HG02588 (cell line): ENCODE data around the gene FLNA.
A peak's percentile ranks its signal among the peaks of the same experiment; 100 is the strongest.

Experiments
- ATAC-seq: cut with Tn5 transposase; IDR thresholded peaks from one replicate; pipeline ENCODE4 v1.9.1; 2021; ENCODE audit warnings: mild to moderate bottlenecking, moderate library complexity; ENCODE audit not compliant: unreplicated experiment

FLNA gene

DNA sequence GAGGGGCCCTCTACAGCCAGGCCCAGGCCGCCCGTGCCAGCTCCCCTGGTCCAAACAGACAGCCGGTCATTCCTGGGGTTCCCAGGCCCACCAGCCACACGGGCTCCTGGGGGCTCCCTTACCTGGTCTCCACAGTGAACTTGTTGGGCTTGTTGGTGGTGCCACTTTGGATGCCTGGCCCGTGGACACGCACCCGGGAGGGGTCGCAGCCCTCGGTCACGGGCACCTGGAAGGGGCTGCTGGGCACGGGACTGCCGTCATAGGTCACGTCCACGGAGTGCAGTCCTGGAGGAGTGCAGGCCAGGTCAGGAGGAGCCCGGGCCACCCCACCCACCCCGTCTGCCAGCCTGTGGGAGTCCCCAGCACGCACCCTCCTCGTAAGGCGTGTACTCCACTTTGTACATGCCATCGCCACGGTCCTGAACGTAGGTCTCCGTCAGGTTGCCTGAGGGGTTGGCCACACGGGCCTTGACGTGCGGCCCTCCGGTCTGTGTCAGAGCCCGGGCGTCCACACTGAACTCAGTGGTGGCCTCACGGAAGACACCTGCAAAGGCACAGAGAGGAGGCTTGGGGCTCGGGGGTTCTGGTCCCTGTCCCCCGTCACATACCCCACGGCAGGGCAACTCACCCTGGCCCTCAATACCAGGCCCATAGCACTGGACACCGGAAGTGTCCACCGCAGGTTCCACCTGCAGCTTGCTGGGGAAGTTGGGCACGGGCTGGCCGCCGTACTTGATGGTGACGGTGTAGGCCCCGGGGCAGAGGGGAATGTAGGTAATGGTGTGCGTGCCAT, 14.9 kb downstream of the FLNA start:
- ATAC-seq, result no peak

DNA sequence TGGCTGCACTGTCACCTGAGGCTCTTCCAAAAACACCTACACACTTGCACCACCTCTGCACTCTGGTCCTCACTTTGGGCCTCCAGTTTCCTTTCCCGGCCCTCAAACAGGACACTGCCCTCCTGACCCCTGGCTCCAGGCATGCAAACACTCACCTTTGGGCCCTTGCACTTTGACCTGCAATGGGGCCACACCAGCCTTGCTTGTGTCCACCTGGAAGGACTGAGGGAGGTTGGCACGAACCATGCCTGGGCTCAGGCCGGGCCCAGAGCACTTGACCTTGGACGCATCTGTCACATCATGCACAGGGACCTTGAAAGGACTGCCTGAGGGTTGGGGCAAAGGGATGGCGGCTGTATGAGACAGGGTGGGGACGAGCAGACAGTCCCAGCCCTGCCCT, 15.6 kb downstream of the FLNA start:
- no peak for ATAC-seq

DNA sequence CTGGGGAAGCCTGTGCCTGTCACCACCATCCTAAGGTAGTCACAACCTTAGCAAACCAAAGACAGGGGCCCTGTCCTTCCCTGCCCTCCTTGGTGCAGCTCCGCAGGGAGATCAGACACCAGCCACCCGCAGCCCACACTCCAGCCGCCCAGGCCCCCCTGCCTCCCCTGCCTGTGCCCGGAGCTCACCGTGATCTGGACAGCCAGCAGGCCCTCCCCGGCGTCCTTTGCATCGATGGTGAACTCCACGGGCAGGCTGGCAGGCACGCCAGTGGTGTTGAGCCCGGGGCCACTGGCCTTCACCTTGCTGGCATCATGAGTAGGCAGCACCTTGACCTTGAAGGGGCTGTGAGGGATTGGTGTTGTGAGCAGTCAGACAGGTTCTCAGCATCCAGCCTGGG, 16.4 kb downstream of the FLNA start:
- no peak for ATAC-seq

DNA sequence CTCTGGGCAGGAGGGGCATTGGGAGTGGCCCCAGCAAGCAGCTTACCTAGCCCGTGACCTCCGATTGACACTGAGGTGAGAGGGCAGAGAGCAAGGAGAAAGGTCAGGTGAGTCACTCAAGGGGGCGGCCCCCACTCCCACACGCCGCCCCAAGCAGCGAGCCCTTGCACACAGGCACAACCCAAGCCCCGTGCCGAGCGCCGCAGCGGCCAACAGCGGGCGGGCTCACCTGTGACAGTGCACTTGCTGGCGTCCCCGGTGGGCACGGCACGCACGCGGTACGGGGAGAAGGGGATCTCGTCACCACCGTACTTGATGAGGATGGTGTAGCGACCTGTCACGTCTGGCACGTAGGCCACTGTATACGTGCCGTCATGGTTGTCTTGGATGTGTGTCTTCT, 17.2 kb downstream of the FLNA start:
- ATAC-seq, result no peak

DNA sequence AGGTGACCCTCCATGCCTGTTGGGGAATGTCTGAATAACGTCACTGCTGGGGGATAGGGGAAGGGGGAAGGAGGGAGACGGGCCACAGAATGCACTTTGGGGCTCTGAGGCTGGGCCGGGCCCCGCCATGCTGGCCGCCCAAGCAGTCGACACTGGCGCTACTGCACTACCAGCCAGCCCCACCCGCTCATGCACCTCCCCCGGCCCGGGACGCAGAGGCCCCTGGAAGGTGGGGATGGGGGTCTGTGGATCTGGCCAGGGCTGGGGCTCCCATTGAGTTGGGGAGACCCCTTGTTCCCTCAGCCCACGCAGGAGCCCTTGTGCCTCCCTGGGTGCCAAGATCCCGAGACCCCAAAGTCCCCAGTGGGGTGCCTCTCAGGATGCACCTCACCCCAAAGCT, 17.8 kb downstream of the FLNA start:
- no peak for ATAC-seq

DNA sequence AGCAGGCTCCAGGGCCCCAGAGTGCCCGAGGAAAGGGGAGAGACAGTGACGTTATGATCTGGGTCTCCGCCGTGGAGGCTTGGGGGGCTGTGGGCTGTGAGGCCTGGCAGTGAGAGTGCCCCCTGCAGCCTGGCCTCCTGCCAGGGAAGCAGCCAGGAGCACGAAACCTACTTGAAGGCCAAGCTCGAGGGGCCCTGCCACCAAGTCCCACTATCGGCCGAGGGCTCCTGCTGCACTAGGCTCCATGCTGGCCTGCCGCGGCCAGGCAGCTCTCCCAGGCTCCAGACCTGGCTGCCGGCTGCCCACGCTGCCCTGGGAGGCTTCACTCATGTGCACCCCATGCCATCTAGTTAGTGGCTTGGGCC, 18.7 kb downstream of the FLNA start:
- ATAC-seq, result no peak

DNA sequence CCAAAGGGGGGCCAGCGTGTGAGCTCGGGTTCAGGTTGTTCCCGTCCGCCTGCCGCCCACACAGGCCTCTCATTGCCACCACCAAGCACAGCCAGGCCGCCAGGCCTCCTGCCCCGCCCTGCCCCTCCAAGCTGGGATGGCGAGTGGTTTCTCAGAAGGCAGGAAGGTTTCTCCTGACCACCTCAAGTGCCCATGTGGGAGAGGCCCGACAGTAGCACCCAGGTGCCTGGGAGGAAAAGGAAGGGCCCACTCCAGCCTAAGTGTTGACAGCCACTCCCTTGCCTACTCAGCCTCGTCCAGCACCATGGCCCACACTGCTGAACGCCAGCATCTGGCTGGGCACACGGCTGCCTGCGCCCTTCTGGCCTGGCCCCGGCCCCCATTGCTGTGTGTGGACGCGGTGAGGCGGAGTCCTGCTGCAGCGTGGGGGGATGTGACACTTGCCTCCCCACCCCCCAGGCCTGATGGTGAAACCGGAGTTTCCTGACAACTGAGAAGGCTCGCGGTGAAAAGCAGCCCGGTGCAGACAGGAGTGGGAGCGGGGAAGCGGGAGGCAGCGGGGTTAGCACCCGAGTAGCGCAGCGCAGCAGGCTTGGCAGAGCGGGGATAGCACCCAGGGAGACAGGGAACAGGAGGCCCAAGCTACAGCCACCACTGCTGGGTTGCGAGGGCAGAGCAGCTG, 19.2 kb downstream of the FLNA start:
- ATAC-seq, result no peak

DNA sequence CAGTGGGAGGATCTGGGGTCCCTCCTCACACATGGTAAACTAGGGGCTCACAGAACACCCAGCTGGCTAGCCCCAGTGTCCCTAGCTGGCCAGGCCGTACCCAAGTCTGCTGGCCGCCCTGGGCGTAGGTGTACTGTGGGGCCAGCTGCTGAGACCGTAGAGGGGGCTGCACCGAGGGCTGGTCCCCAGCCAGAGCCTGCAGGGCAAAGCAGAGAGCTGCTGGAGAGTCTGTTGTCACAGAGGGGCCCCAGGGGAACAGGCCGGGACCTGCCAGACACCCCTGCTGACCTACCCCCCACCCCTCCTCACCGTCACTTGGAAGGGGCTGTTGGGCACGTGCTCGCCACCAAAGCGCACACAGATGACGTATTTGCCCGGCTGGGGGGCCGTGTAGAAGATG, 19.9 kb downstream of the FLNA start:
- ATAC-seq, result no peak

DNA sequence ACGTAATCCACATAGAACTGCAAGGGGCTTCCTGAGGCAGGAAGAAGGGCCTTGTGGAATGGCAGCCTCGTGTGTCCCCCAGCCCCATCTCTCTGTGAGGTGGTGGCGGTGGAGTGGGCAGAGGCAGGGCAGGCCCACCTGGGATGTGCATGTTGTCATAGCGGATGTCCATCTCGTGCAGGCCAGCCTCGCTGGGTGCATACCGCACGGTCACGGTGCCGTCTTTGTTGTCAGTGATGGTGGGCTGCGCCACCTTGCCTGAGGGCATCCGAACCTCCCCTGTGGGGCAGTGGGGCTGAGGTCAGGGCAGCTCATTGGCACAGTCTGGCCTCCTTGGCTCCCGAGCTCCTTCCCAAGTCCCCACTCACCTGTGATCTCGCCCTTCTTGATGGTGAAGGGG, 20.4 kb downstream of the FLNA start:
- no peak for ATAC-seq

DNA sequence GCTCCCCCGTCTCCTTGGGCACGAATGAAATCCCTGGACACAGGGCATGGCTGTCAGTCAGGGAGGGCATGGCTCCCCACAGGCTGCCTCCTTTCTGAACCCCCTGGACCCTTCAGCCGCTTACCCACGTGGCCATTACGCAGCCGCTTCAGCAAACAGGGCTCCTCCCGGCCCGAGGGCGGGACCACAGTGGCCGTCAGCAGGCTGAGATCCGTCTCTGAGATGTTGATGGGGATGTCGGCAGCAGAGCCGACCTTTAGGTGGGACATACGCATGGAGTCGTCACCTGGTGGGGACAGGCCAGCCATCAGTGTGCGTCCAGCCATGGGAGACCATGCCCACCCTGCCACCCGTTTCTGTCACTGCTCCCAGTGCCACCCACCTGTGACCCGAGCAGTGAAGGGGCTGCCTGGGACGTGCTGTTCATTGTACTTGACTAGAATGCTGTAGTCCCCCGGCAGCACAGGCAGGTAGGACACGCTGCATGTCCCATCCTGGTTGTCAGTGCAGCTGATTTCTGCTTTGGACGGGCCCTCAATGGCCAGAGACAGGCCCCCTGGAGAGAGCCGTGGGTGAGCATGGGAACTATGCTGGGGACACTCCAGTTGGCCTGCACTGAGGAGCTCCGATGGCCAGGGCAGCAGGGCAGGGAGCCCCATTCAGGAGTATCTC, 21.1 kb downstream of the FLNA start:
- no peak for ATAC-seq

DNA sequence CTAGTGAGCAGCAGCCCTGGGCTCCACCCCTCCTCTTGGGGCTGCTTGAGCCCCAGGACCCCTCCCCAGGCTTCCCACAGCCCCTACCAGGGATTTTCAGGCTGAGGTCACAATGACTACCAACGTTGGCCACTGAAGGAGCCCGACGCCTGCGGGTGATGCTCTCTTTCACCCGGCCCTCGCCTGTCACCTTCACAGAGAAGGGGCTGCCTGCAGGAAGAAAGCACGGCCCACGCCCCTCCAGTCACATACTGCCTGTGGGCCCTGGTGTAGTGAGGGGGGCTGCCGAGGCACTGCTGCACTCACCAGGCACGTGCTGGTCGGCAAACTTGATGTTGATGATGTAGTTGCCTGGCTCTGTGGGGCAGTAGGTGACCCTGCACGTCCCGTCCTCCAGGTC, 22.0 kb downstream of the FLNA start:
- no peak for ATAC-seq

DNA sequence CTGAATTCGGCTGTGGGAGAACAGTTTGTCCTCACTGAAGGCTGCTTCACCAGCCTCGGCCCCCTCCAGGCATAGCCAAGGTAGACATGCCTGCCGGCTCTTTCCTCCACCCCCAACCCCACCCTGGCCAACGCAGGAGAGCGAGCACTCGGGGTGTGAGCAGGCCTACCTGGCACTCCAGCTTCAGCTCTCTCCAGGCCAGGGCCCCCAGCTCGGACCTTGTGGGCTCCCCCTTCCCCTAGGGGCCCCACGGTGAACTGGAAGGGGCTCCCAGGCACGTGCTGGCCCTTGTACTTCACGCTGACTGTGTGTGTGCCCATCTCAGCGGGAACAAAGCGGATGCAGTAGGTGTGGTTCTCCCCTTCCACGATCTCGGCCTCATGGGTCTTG, 22.4 kb downstream of the FLNA start:
- no peak for ATAC-seq

DNA sequence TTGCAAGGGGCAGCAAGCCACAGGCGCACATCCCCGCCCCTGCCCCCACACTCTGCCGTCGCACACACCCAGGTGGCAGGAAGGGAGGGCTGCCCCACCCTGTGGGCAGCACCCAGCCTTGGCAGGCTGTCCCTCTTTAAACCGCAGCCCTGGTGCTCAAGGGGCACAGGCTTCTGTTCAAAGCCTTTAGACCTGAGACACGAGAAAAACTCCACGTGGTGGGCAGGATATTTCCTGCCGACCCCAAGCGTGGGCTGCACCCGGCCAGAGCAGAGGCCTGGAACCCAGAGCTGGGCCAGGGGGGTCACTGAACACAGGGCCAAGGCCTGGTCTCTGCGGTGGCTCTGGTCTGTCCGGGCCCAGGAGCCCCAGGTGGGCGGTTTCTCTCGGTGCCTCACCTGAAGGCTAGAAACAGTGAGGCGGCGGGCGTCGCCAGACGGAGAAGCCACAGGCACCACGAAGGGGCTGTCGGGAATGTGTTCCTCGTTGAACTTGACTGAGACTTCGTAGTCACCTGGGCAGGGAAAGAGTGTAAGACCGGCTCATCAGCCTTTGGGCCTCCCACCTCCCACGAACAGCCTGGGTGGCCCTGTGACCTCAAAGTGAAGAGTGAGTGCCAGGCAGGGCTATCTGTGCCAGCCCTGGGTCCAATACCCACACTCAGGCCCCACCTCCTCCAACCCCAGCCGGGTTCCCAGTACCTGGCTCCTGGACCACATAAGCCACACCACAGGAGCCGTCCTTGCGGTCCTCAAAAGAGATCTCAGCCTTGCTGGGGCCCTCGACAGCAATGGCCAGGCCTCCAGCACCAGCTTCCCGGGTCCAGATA, 23.0 kb downstream of the FLNA start:
- no peak for ATAC-seq

DNA sequence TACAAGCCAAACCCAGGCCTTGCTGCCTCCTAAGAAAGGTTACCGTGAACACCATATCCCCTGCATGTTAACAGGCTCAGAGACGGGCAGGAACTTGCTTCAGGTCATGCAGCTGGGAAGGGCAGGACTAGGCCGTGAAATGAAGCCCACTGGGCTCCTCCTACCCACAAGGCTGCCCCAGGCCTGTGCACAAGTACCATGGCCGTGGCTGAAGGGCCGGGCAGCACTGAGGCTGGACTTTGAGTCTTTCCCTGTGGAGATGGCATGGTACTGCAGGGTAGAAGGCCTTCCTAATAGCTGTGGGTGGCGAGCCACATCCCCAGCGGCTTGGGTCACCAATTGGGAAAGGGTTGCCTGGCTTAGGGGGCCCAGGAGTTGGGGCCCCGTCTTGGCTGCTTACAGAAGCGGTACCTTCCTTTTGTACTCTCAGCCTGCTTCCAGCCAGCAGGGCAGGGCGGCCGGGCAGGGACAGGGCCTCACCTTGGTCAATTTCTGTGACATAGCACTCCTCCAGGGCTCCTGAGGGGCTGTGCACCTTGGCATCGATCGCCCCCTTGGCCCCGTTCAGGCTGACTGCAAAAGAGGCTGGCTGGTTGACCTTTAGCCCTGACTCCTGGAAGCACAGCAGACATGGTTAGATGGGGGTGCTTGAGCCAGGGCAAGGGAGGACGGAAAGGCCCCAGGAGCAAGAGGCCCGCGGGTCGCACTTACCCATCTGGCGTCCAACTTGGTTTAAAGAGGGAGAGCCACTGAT, 23.8 kb downstream of the FLNA start:
- ATAC-seq, result no peak

DNA sequence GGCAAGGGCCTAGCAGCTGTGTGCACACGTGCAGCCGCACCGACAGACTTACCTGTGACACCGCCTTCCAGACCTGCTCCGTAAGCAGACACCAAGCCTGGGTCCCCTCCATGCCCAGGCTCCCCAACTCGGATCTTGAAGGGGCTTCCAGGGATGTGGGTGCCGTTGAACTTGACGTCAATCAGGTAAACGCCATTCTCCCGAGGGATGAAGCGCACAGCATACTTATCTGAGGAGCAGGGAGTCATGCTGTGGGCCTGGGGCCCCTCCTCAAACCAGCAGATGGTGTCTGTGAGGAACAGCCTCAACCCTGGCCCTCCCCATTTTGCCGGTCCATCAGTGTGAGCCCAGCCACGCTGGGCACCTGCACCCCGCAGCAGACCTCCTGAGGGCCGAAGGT, 24.5 kb downstream of the FLNA start:
- ATAC-seq, result no peak

DNA sequence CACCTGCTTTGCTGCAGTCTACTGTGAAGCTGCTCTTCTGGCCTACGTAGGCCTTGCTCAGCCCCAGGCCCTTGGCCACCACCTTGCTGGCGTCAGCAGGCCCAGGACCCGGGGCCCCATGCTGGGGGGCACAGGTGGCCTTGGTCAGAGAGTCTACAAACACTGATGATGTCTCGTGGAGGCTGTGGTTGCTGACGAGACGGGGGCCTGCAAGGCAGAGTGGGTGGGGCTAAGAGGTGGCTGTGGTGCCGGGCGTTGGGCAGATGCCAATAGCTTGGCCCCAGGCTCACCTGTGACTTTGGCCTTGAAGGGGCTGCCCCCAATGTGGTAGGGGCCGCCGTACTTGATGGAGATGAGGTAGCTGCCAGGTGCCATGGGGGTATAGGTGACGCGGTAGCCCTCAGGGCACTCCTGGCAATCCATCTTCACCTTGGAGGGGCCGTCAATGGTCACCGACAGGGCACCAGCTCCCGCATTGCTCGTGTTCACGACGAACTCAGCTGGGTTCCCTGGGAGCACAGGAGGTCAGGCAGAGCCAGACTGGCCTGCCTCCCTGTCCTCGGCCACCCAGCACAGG, 25.0 kb downstream of the FLNA start:
- ATAC-seq, result no peak

DNA sequence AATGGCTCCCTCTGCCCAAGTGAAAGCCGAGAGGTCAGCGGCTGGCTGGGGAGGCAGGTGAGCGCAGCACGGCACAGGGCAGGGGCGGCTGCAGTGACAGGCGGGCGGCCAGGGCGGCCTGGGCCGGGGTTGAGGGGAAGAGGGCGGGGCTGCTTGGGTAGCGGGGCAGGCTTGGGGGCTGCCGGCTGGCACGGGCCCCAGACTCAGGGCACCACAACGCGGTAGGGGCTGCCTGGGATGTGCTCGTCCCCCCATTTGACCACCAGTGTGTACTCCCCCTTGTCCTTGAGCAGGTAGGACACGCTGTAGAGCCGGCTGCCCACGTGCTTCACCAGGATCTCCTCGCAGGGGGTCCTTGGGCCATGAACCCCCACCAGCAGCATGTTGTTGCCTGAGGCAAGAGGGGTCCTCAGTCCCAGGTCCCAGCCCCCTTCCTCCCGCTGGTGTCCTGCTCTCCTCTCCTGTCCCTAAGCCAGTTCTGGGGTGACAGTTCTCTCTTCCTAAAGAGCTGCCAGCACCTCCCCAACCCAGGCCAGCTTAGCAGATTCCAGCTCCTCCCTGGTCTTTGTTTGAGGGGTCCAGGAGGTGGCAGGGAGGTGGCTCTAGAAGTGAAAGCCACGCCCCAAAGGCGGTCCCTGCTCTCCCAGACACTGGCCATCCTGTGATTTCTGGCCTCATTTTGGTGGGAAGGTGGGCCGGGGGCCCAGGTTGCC, 25.6 kb downstream of the FLNA start:
- no peak for ATAC-seq

DNA sequence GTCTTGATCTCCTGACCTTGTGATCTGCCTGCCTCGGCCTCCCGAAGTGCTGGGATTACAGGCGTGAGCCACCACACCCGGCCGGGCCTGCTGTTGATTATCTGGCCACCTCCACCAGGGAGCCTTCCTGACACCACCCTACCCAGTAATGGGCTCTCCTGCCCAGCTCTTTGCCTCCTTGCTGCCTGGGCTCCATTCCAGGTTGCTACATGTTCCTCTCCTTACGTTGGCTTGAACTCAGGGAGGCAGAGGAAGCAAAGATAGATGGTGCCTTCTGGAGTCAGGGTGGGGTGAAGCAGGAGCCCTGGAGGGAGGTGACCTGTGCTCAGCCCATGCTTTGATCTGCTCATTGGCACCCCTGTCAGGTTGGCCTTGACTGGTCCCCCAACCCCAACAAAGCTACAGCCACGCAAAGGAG, 26.3 kb downstream of the FLNA start:
- no peak for ATAC-seq

DNA sequence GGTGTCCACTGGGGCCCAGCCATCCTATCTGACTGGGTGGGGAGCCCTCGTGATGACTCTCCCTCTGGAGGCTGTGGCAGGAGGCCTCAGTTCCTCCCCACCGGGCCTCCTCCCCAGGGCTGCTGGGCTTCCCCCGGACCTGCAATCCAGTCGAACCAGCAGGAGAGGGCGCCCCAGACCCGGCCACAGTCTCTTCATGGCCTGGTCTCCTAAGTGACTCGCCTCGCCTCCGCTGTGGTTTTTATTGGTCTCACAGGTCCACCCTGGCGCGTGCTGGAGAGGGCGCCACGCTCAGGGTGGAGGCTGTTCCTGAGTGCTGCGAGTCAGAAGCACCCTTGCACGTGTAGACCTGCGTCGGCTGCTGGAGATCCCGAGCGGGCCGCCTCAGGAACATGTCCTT, 30.8 kb downstream of the FLNA start:
- peak; percentile 19 for ATAC-seq

DNA sequence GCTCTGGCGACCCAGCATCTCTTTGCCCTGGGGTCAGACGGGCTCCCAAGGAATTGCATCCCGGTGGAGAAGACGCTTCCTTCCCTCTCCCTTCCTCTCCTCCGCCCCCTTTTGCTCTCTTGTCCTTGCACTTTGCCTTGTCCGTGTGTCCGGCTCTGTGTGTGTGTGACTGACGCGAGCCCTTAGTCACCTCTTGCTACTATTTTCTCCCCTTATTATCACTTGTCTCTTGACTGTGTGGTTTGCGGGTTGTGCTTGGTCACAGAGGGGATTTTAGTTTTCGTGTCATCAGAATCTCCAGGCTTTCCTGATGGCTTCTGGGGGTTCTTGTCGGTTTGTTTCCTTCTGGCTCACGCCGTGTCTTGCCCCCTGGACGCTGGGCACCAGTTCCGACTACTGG, 31.4 kb downstream of the FLNA start:
- ATAC-seq, result peak; percentile 10
